GM23338 (cell line): ENCODE results near the gene NPPA. TPM values are rescaled to one million over a fixed set of nuclear protein-coding genes. Genes with fewer than 3 reads are reported as not detected.

Experiments
- ATAC-seq: fragments of 200-7000 bp; cut with Tn5 transposase; 3 replicates; pipeline ENCODE4 v1.9.1; 2020
- DNase-seq: peaks from one replicate; pipeline ENCODE4 v3.0.0-alpha.2; 2015; ENCODE audit warnings: low spot score
- H2AFZ ChIP-seq: fragments of 200-600 bp; sonication (generic); 2 replicates; pipeline ENCODE4 v1.8.0; 2016; ENCODE audit warnings: antibody characterized with exemption, mild to moderate bottlenecking, moderate library complexity
- H3F3A ChIP-seq: fragments of 200-600 bp; sonication (generic); replicated peaks from 2 replicates; pipeline ENCODE4 v1.8.0; 2017; ENCODE audit warnings: antibody characterized with exemption, mixed run types, low read depth
- H3K27ac ChIP-seq: fragments of 200-600 bp; sonication (generic); 2 replicates; pipeline ENCODE4 v1.6.1; 2016; ENCODE audit warnings: low read depth
- H3K27me3 ChIP-seq: fragments of 200-600 bp; sonication (generic); 2 replicates; pipeline ENCODE4 v1.8.0; 2016; ENCODE audit warnings: mild to moderate bottlenecking, mixed run types, moderate library complexity; ENCODE audit not compliant: insufficient read depth
- H3K36me3 ChIP-seq: fragments of 200-600 bp; sonication (generic); 2 replicates; pipeline ENCODE4 v1.8.0; 2016; ENCODE audit warnings: mild to moderate bottlenecking; ENCODE audit not compliant: insufficient read depth
- H3K4me1 ChIP-seq: fragments of 200-600 bp; sonication (generic); 2 replicates; pipeline ENCODE4 v1.8.0; 2016; ENCODE audit warnings: mild to moderate bottlenecking, moderate library complexity; ENCODE audit not compliant: insufficient read depth
- H3K4me2 ChIP-seq: fragments of 200-600 bp; sonication (generic); 2 replicates; pipeline ENCODE4 v1.7.1; 2017; ENCODE audit warnings: mixed run types
- H3K4me3 ChIP-seq: fragments of 200-600 bp; sonication (generic); 2 replicates; pipeline ENCODE4 v1.6.1; 2016; ENCODE audit warnings: mixed run types
- H3K79me2 ChIP-seq: fragments of 200-600 bp; sonication (generic); replicated peaks from 2 replicates; pipeline ENCODE4 v1.8.0; 2017; ENCODE audit warnings: mild to moderate bottlenecking; ENCODE audit not compliant: insufficient read depth
- H3K9me2 ChIP-seq: fragments of 200-600 bp; sonication (generic); 2 replicates; pipeline ENCODE4 v1.8.0; 2017; ENCODE audit not compliant: insufficient read depth
- H4K20me1 ChIP-seq: fragments of 200-600 bp; sonication (generic); replicated peaks from 2 replicates; pipeline ENCODE4 v1.8.0; 2017; ENCODE audit warnings: mild to moderate bottlenecking; ENCODE audit not compliant: insufficient read depth
- H3K27ac Mint-ChIP-seq: 2 replicates; pipeline ENCODE4 v1.8.0; 2020; ENCODE audit warnings: inconsistent platforms, mild to moderate bottlenecking, moderate library complexity, mixed read lengths
- H3K27me3 Mint-ChIP-seq: 3 replicates; pipeline ENCODE4 v1.8.0; 2022; ENCODE audit warnings: low read depth, mild to moderate bottlenecking, moderate library complexity, mixed read lengths, inconsistent platforms; ENCODE audit not compliant: insufficient read depth, poor library complexity
- H3K36me3 Mint-ChIP-seq: 3 replicates; pipeline ENCODE4 v1.8.0; 2021; ENCODE audit warnings: low read depth, mild to moderate bottlenecking, inconsistent platforms, moderate library complexity, mixed read lengths
- H3K4me1 Mint-ChIP-seq: 3 replicates; pipeline ENCODE4 v1.8.0; 2020; ENCODE audit warnings: mild to moderate bottlenecking, inconsistent platforms, mixed read lengths
- H3K4me3 Mint-ChIP-seq: 3 replicates; pipeline ENCODE4 v1.8.0; 2021; ENCODE audit warnings: moderate library complexity, mild to moderate bottlenecking, inconsistent platforms, mixed read lengths
- H3K9me3 Mint-ChIP-seq: 3 replicates; pipeline ENCODE4 v1.8.0; 2020; ENCODE audit warnings: moderate library complexity, mild to moderate bottlenecking, inconsistent platforms, mixed read lengths
- CREB1 ChIP-seq: fragments of 250-450 bp; sonication (Bioruptor Pico); IDR thresholded peaks from 2 replicates; pipeline ENCODE4 v1.5.0; 2020; ENCODE audit warnings: low read depth, mild to moderate bottlenecking, moderate library complexity
- JUNB ChIP-seq: IDR thresholded peaks from one replicate; pipeline ENCODE4 v1.6.1; 2016; ENCODE audit warnings: antibody characterized with exemption; ENCODE audit not compliant: unreplicated experiment
- REST ChIP-seq: IDR thresholded peaks from one replicate; pipeline ENCODE4 v1.6.1; 2018; ENCODE audit warnings: antibody characterized with exemption; ENCODE audit not compliant: unreplicated experiment
- STAT1 ChIP-seq: IDR thresholded peaks from one replicate; pipeline ENCODE4 v1.6.1; 2016; ENCODE audit warnings: antibody characterized with exemption; ENCODE audit not compliant: unreplicated experiment
- polyA plus RNA-seq: library from polyadenylated mRNA; unstranded; fragments of >200 nt; fragmentation: Nextera tagmentation; extraction: Ambion mirVana; gene quantifications from 2 replicates; pipeline ENCODE4 v1.2.1, GENCODE V29; 2016
- total RNA-seq: library from RNA; depleted of rRNA; stranded (reverse); fragments of >200 nt; shearing (Covaris generic); gene quantifications from 2 replicates; pipeline ENCODE4 v1.2.3, GENCODE V29; 2014

The NPPA gene
- total and polyA plus RNA-seq, 2 experiments from 2014 or later = 0.29 TPM; not detected in 1

- peaks cover 3% of the 10 kb centered on the region; the same call in 1 of the 2 replicates for H3F3A ChIP-seq
- H3K36me3 ChIP-seq = peaks cover 29% of the 10 kb centered on the region; the same call in 1 of the 2 replicates
- no peaks in the 10 kb centered on the region for H3K4me1 ChIP-seq
- DNase-seq = peak; percentile 69
- no peaks in the 10 kb centered on the region for H3K9me2 ChIP-seq
- no peaks in the 10 kb centered on the region for H3K9me3 Mint-ChIP-seq
- TF ChIP-seq STAT1 (no peak), REST (peak; percentile 83)
- H3K79me2 ChIP-seq = no peaks in the 10 kb centered on the region
- H3K4me3 Mint-ChIP-seq = no peak overlapping the region
- H2AFZ ChIP-seq = no peak overlapping the region
- H3K36me3 Mint-ChIP-seq = peaks cover 39% of the 10 kb centered on the region
- no peaks in the 10 kb centered on the region for H3K27me3 ChIP-seq
- H3K27ac ChIP-seq = no peak overlapping the region
- H3K27ac Mint-ChIP-seq = no peak overlapping the region
- H3K4me2 ChIP-seq = no peak overlapping the region
- ATAC-seq = peak; percentile 35; the same call in 1 of the 3 replicates
- H3K27me3 Mint-ChIP-seq = peaks cover 2% of the 10 kb centered on the region
- H3K4me1 Mint-ChIP-seq = no peaks in the 10 kb centered on the region
- H3K4me3 ChIP-seq = no peak overlapping the region
- peaks cover 5% of the 10 kb centered on the region; the same call in 1 of the 2 replicates for H4K20me1 ChIP-seq
Observed at GRCh38 chr1:11845641-11846335, 1.8 kb downstream of the NPPA start.

DNA sequence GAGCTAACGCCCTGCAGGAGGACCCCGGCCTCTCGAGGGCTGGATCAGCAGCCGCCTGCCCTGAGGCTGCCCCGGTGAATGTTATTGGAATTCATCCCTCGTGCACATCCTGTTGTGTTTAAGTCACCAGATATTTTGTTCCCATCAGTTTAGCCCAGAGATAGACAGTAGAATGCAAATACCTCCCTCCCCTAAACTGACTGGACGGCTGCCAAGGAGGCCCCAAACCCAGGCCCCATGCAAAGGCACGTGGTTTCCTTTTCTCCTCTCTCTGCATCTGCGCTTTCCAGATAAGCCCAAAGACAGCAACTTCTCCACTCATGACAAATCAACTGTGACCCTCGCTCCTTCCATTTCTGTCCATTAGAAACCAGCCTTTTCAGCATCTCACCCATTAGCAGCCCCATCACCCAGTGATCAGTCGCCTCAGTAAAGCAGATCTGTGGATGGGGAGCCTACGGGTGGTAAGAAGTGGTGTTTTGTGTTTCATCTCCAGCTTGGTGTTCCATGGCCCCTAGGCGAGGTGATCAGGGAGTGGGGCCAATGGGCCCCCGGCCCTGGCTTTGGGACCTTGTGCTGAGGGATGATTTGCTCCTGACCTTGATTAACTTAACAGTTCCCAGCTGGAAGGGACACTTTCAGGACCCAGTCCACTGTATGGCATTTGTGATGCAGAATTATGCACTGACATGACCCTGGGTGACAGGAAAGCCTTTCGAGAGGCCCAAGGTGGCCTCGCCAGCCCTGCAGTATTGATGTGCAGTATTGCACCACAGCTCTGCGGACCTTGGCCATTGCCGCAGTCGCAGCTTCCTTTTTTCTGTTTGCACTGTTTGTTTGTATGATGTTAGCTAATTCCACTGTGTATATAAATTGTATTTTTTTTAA, 5.2 kb downstream of the NPPA start:
- H4K20me1 ChIP-seq = peaks cover 14% of the 10 kb centered on the region; the same call in 1 of the 2 replicates
- ATAC-seq = no peak
- no peaks in the 10 kb centered on the region for H3K27me3 ChIP-seq
- H3K4me1 ChIP-seq = no peaks in the 10 kb centered on the region
- no peaks in the 10 kb centered on the region for H3K79me2 ChIP-seq
- H3K9me3 Mint-ChIP-seq = no peaks in the 10 kb centered on the region
- peaks cover 11% of the 10 kb centered on the region for H3K27me3 Mint-ChIP-seq
- H3K4me2 ChIP-seq = no peak overlapping the region
- H3K4me3 ChIP-seq = no peak overlapping the region
- H3K36me3 ChIP-seq = peaks cover 48% of the 10 kb centered on the region
- no peaks in the 10 kb centered on the region; the same call in 2 of the 3 replicates for H3K4me1 Mint-ChIP-seq
- H3F3A ChIP-seq = peaks cover 23% of the 10 kb centered on the region
- H3K27ac ChIP-seq = 0 out of 2 replicates have a peak overlapping the region, but pooled peaks have one; percentile 32
- no peak overlapping the region for H2AFZ ChIP-seq
- no peak overlapping the region for H3K27ac Mint-ChIP-seq
- peaks cover 68% of the 10 kb centered on the region for H3K36me3 Mint-ChIP-seq
- DNase-seq = no peak
- H3K9me2 ChIP-seq = no peaks in the 10 kb centered on the region
- no peak overlapping the region for H3K4me3 Mint-ChIP-seq
- TF ChIP-seq REST (no peak), CREB1 (no peak), JUNB (no peak)
